Measurements from ENCODE around the gene RHOU.

DNA sequence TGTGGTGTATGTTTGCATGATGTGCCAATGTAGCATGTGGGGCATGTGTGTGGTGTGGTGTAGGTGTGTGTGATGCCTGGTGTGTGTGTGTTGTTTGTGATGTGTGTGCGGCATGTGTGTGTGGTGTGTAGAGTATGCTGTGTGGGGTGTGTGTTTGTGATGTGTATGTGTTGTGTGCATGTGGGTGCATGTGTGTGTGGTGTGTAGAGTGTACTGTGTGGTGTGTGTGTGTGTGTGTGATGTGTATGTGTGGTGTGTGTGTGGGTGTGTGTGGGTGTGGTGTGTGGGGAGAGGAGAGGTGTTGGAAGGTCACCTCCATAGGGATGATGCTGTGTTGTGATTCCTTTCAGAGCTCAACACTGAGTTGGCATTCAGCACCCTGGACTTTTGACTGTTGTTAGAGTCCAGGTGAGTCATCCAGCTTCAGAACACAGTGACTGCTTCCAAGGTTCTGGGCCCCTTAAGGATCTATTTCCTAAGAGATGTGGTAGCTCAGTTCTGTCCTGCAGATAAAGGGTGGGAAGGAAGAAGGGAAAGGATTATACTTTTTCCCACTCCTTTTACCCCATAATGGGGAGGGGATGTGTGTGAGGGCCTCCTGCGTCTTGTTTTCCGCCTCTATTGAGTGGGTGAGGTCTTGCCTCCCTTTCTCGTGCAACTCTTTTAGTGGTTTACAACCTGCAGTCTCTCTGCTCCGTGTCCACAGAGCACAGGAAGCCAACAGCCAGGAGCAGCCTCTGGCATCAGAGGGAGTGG lies 47.6 kb downstream of the RHOU start:
- no peak for TF ChIP-seq REL (CRISPR knock-in tag; conservative IDR thresholded peaks at IDR 0.05)
- TF ChIP-seq ZSCAN30 (CRISPR knock-in tag; IDR thresholded peaks at IDR 0.05), result no peak
- no peak for TF ChIP-seq ZBTB44 (CRISPR knock-in tag; IDR thresholded peaks at IDR 0.05)
- no peak for TF ChIP-seq EZH2 (conservative IDR thresholded peaks at IDR 0.05; ENCODE audit: low read depth, low read length)
- TF ChIP-seq, protein P1, sequence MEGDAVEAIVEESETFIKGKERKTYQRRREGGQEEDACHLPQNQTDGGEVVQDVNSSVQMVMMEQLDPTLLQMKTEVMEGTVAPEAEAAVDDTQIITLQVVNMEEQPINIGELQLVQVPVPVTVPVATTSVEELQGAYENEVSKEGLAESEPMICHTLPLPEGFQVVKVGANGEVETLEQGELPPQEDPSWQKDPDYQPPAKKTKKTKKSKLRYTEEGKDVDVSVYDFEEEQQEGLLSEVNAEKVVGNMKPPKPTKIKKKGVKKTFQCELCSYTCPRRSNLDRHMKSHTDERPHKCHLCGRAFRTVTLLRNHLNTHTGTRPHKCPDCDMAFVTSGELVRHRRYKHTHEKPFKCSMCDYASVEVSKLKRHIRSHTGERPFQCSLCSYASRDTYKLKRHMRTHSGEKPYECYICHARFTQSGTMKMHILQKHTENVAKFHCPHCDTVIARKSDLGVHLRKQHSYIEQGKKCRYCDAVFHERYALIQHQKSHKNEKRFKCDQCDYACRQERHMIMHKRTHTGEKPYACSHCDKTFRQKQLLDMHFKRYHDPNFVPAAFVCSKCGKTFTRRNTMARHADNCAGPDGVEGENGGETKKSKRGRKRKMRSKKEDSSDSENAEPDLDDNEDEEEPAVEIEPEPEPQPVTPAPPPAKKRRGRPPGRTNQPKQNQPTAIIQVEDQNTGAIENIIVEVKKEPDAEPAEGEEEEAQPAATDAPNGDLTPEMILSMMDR (CRISPR knock-in tag; IDR thresholded peaks at IDR 0.05), result no peak
- no peak for TF ChIP-seq SRSF9 (IDR thresholded peaks at IDR 0.05; ENCODE audit: borderline replicate concordance, insufficient read depth, low read depth, low read length, poor library complexity, severe bottlenecking)
- no peak for TF ChIP-seq ZNF883 (CRISPR knock-in tag; IDR thresholded peaks at IDR 0.05; ENCODE audit: not compliant biosample characterization)
- TF ChIP-seq ZFP1 (CRISPR knock-in tag; IDR thresholded peaks at IDR 0.05), result no peak
- no peak for TF ChIP-seq ZFP90 (CRISPR knock-in tag; IDR thresholded peaks at IDR 0.05; ENCODE audit: borderline replicate concordance)
- no peak for TF ChIP-seq TBP (CRISPR knock-in tag; IDR thresholded peaks at IDR 0.05)
- TF ChIP-seq, protein P2, sequence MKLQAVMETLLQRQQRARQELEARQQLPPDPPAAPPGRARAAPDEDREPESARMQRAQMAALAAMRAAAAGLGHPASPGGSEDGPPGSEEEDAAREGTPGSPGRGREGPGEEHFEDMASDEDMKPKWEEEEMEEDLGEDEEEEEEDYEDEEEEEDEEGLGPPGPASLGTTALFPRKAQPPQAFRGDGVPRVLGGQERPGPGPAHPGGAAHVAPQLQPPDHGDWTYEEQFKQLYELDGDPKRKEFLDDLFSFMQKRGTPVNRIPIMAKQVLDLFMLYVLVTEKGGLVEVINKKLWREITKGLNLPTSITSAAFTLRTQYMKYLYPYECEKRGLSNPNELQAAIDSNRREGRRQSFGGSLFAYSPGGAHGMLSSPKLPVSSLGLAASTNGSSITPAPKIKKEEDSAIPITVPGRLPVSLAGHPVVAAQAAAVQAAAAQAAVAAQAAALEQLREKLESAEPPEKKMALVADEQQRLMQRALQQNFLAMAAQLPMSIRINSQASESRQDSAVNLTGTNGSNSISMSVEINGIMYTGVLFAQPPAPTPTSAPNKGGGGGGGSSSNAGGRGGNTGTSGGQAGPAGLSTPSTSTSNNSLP (IDR thresholded peaks at IDR 0.05; ENCODE audit: low read depth, low read length), result no peak
- TF ChIP-seq JUND (CRISPR knock-in tag; IDR thresholded peaks at IDR 0.05), result peak; percentile 81
- no peak for TF ChIP-seq NFYB (CRISPR knock-in tag; IDR thresholded peaks at IDR 0.05)

Measured in HepG2 (cell line).